LNCaP clone FGC (cell line): ENCODE results near the gene HDAC4.

ENCODE experiments used
- DNase-seq: peaks from one replicate; pipeline ENCODE4 v3.0.0-alpha.2; 2011; ENCODE audit warnings: low read depth
- H3K4me3 ChIP-seq: 2 replicates; pipeline ENCODE4 v1.5.1; 2011; ENCODE audit warnings: mild to moderate bottlenecking, low read depth, low read length, control low read depth
- CTCF ChIP-seq: IDR thresholded peaks from 2 replicates; pipeline ENCODE4 v1.5.1; 2012; ENCODE audit warnings: mild to moderate bottlenecking; ENCODE audit not compliant: control insufficient read depth, insufficient read depth; ENCODE audit errors: extremely low read depth

The HDAC4 gene

GRCh38 chr2:239331560-239331959, 69.3 kb downstream of the HDAC4 start:
- DNase-seq = no peak
- TF ChIP-seq CTCF = no peak
- no peak overlapping the region for H3K4me3 ChIP-seq

DNA sequence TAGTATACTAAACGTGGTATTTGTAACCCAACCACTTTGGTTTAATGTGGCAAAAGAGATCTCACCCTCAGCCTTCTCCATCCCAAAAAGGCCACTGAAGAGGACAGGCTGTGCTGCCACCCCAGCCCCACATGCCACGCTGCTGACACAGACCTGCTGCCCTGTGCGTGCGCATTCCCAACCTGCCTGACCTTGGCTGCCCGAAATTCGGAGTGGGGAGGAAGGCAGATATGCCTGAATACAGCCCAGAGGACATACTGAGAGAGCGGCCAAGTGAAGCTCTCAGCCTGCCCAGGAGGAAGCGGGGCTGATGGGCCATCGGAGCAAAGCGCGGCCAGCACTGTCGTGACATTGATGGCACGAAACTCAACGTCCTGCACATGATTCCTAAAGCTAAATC, 70.0 kb downstream of the HDAC4 start:
- no peak overlapping the region for H3K4me3 ChIP-seq
- TF ChIP-seq CTCF = no peak
- no peak for DNase-seq

DNA sequence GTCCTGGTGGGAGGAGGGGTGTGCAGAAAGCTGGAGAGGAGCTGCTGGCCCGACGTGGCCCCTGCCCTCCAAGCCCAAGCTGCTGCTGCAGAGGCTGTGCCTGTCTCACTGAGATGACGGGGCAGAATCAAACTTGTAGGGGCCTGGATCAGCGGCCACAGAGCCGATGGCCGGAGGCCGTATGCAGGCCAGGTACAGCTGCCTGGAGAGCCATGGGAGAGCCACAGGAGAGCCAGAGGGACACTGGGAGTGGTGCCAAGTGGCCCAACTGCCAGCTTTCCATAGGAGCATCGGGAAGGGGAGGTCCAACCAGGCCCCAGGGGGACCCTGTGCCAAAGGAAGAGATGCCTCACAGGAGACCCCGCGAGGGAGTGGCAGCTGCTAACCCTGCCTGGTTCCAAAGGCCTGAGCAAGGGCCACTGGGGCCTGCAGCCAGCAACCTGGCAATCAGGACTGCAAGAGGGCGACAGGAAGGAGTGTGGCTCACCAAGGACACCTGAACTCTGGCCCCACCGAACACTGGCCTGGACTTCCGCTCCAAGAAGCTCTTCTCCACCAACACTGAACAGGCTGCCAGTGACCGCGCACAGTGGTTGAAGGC, 70.7 kb downstream of the HDAC4 start:
- DNase-seq = no peak
- H3K4me3 ChIP-seq = no peak overlapping the region
- no peak for TF ChIP-seq CTCF

- DNase-seq = no peak
- no peak overlapping the region for H3K4me3 ChIP-seq
- TF ChIP-seq CTCF = no peak
These were observed 71.4 kb downstream of the HDAC4 start for GRCh38 chr2:239329284-239329971.

GRCh38 chr2:239328351-239329191, 72.2 kb downstream of the HDAC4 start:
- no peak for DNase-seq
- no peak for TF ChIP-seq CTCF
- H3K4me3 ChIP-seq = no peak overlapping the region

DNA sequence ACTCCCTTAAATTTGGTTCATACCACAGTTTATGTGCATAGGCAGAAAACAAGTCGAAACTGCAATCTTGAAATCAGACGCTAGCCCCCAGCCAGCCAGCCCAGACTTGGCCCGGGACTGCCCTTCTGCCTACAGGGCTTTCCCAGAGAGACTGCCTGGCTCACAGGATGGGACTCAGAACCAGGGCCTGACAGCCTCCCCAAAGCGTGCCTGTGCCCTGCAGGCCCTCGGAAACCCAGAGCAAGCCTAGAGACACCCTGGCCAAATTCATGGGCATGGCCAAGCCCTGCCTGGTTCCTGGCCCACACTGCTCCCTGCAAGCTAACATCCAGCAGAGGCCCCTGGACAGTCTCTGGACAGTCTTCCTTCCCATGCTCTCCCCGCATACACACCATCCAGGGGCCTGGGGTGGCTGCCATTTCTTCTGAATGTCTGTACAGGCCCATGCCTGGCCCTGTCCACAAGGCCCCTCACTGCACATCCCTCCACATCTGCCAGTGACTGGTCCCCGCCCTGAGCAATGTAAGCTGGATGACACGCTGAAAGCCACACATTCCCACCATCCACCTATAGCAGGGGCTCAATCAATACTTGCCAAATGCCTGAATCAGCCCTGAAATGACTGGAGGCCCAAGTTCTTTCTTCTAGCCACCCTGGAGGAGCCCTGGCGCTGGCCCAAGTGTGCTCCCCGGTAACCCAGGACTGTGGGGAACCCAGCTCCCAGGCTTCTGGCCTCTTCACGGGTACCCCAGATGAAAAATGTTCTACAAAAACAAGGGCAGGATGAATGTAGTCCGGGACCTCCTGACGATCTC, 73.1 kb downstream of the HDAC4 start:
- no peak overlapping the region for H3K4me3 ChIP-seq
- no peak for DNase-seq
- TF ChIP-seq CTCF = no peak
